ENCODE measurements around the gene SDHC. TPM values are rescaled to one million over a fixed set of nuclear protein-coding genes. Genes with fewer than 3 reads are reported as not detected.
"Not testable (repeated sequence)": the region's sequence is repeated elsewhere in the genome, so short reads cannot be mapped to it uniquely, and the experiment has no call there.

The SDHC gene
- total RNA-seq, 1 experiment from 2014 or later, result 19.5 TPM

- DNase-seq (ENCODE audit: low read depth), result no peak
These were observed 2.5 kb upstream of the SDHC start for GRCh38 chr1:161311595-161312181.

- DNase-seq (ENCODE audit: low read depth), result no peak
These were observed 504 bp upstream of the SDHC start for GRCh38 chr1:161313554-161314200.

GRCh38 chr1:161315841-161316674 lies 1.9 kb downstream of the SDHC start:
- not testable (repeated sequence) for DNase-seq (ENCODE audit: low read depth)

GRCh38 chr1:161324020-161324419 lies 9.8 kb downstream of the SDHC start:
- DNase-seq (ENCODE audit: low read depth), result no peak

- peak; percentile 77 for DNase-seq (ENCODE audit: low read depth)
These were observed 16.2 kb downstream of the SDHC start for GRCh38 chr1:161330346-161330745.

GRCh38 chr1:161333166-161333565 lies 19.0 kb downstream of the SDHC start:
- DNase-seq (ENCODE audit: low read depth), result no peak

- no peak for DNase-seq (ENCODE audit: low read depth)
These were observed 21.6 kb downstream of the SDHC start for GRCh38 chr1:161335796-161336195.

GRCh38 chr1:161342177-161342576 lies 28.0 kb downstream of the SDHC start:
- no peak for DNase-seq (ENCODE audit: low read depth)

GRCh38 chr1:161342821-161343220 lies 28.6 kb downstream of the SDHC start:
- no peak for DNase-seq (ENCODE audit: low read depth)

GRCh38 chr1:161350671-161351070 lies 36.5 kb downstream of the SDHC start:
- no peak for DNase-seq (ENCODE audit: low read depth)

GRCh38 chr1:161351482-161351881 lies 37.3 kb downstream of the SDHC start:
- DNase-seq (ENCODE audit: low read depth), result no peak

GRCh38 chr1:161357073-161357472 lies 42.9 kb downstream of the SDHC start:
- no peak for DNase-seq (ENCODE audit: low read depth)

- DNase-seq (ENCODE audit: low read depth), result no peak
These were observed 45.1 kb downstream of the SDHC start for GRCh38 chr1:161359291-161359690.

GRCh38 chr1:161364332-161364731 lies 50.2 kb downstream of the SDHC start:
- DNase-seq (ENCODE audit: low read depth), result no peak

GRCh38 chr1:161365207-161365606 lies 51.0 kb downstream of the SDHC start:
- no peak for DNase-seq (ENCODE audit: low read depth)

GRCh38 chr1:161367684-161368400 lies 53.7 kb downstream of the SDHC start, which contains the start of gene CFAP126:
CFAP126 (minus strand) TSS chr1:161367876; CDS start chr1:161367868, 8 bp downstream.
- DNase-seq (ENCODE audit: low read depth), result peak; percentile 60

- no peak for DNase-seq (ENCODE audit: low read depth)
These were observed 59.3 kb downstream of the SDHC start for GRCh38 chr1:161373442-161373841.

- DNase-seq (ENCODE audit: low read depth), result no peak
These were observed 60.2 kb downstream of the SDHC start for GRCh38 chr1:161374373-161374772.

GRCh38 chr1:161378014-161378413 lies 63.8 kb downstream of the SDHC start:
- no peak for DNase-seq (ENCODE audit: low read depth)

GRCh38 chr1:161379071-161379470 lies 64.9 kb downstream of the SDHC start:
- no peak for DNase-seq (ENCODE audit: low read depth)

- DNase-seq (ENCODE audit: low read depth), result no peak
These were observed 67.5 kb downstream of the SDHC start for GRCh38 chr1:161381707-161382106.

Measured in RPMI7951 (cell line).